Trophoblast cell (in vitro differentiated cells and primary cell): ENCODE data around the gene EML4.

Experiments used
- DNase-seq, 2 donors: peaks; one replicate each; pipeline ENCODE4 v3.0.0-alpha.2; 2016
- H2AFZ ChIP-seq: 2 replicates; pipeline ENCODE4 v1.6.1; 2013; ENCODE audit warnings: low read length, moderate library complexity, mild to moderate bottlenecking; ENCODE audit not compliant: insufficient read depth, poor library complexity
- H2AK5ac ChIP-seq: 2 replicates; pipeline ENCODE4 v1.6.1; 2013; ENCODE audit warnings: mild to moderate bottlenecking, low read length
- H2BK120ac ChIP-seq: 2 replicates; pipeline ENCODE4 v1.6.1; 2013; ENCODE audit warnings: low read length, mild to moderate bottlenecking, moderate library complexity; ENCODE audit not compliant: insufficient read depth, poor library complexity
- H2BK12ac ChIP-seq: 2 replicates; pipeline ENCODE4 v1.6.1; 2013; ENCODE audit warnings: mild to moderate bottlenecking, low read length, moderate library complexity
- H2BK5ac ChIP-seq: 2 replicates; pipeline ENCODE4 v1.6.1; 2013; ENCODE audit warnings: low read length, low read depth, moderate library complexity, mild to moderate bottlenecking; ENCODE audit not compliant: poor library complexity
- H3K14ac ChIP-seq: 2 replicates; pipeline ENCODE4 v1.6.1; 2013; ENCODE audit warnings: mild to moderate bottlenecking, low read length
- H3K18ac ChIP-seq: 2 replicates; pipeline ENCODE4 v1.6.1; 2013; ENCODE audit warnings: mild to moderate bottlenecking, low read length
- H3K23ac ChIP-seq: 2 replicates; pipeline ENCODE4 v1.6.1; 2013; ENCODE audit warnings: low read length
- H3K27ac ChIP-seq: 2 replicates; pipeline ENCODE4 v1.5.1; 2013; ENCODE audit warnings: low read depth, mild to moderate bottlenecking, inconsistent platforms, low read length, moderate library complexity
- H3K27me3 ChIP-seq: 2 replicates; pipeline ENCODE4 v1.6.1; 2013; ENCODE audit warnings: inconsistent platforms, mild to moderate bottlenecking, low read length, moderate library complexity; ENCODE audit not compliant: insufficient read depth
- H3K36me3 ChIP-seq, 2 experiments: 1 replicate in 1 of 2; 2 replicates in 1 of 2; pipeline ENCODE4 v1.6.1; 2013; ENCODE audit warnings: low read length in 2 of 2, mild to moderate bottlenecking in 2 of 2, moderate library complexity in 1 of 2; ENCODE audit not compliant: insufficient read depth in 2 of 2, control insufficient read depth in 1 of 2
- H3K4ac ChIP-seq: 2 replicates; pipeline ENCODE4 v1.6.1; 2013; ENCODE audit warnings: low read depth, mild to moderate bottlenecking, low read length, moderate library complexity
- H3K4me1 ChIP-seq, 2 experiments: 1 replicate in 1 of 2; 2 replicates in 1 of 2; pipeline ENCODE4 v1.6.1; 2013; ENCODE audit warnings: low read length in 2 of 2, mild to moderate bottlenecking in 2 of 2, moderate library complexity in 1 of 2; ENCODE audit not compliant: insufficient read depth in 2 of 2, control insufficient read depth in 1 of 2
- H3K4me2 ChIP-seq: 2 replicates; pipeline ENCODE4 v1.6.1; 2013; ENCODE audit warnings: inconsistent platforms, mild to moderate bottlenecking, low read length, moderate library complexity
- H3K4me3 ChIP-seq: 2 replicates; pipeline ENCODE4 v1.5.1; 2013; ENCODE audit warnings: mild to moderate bottlenecking, low read depth, low read length, inconsistent platforms
- H3K79me1 ChIP-seq: one replicate; pipeline ENCODE4 v1.6.1; 2013; ENCODE audit warnings: low read length
- H3K79me2 ChIP-seq: 2 replicates; pipeline ENCODE4 v1.6.1; 2013; ENCODE audit warnings: low read length, mild to moderate bottlenecking; ENCODE audit not compliant: control insufficient read depth, insufficient read depth, poor library complexity
- H3K9ac ChIP-seq: 2 replicates; pipeline ENCODE4 v1.6.1; 2013; ENCODE audit warnings: mild to moderate bottlenecking, low read length
- H3K9me3 ChIP-seq: 2 replicates; pipeline ENCODE4 v1.6.1; 2013; ENCODE audit warnings: low read depth, mild to moderate bottlenecking, control low read depth, inconsistent platforms, low read length; ENCODE audit not compliant: insufficient read depth
- H4K12ac ChIP-seq: 2 replicates; pipeline ENCODE4 v1.6.1; 2013; ENCODE audit warnings: low read depth, mild to moderate bottlenecking, low read length, moderate library complexity
- H4K8ac ChIP-seq: 2 replicates; pipeline ENCODE4 v1.6.1; 2013; ENCODE audit warnings: low read depth, mild to moderate bottlenecking, low read length, moderate library complexity
- H4K91ac ChIP-seq: one replicate; pipeline ENCODE4 v1.6.1; 2013; ENCODE audit warnings: low read depth, mild to moderate bottlenecking, low read length, moderate library complexity
- WGBS: extraction: QIAGEN DNeasy Blood & Tissue Kit; methylation state at CpG from one replicate; pipeline ENCODE4 v1.1.7; 2013; ENCODE audit warnings: missing lambda C conversion rate; ENCODE audit not compliant: insufficient read length, insufficient coverage; ENCODE audit errors: extremely low coverage; 5-methylcytosine and 5-hydroxymethylcytosine counted together

EML4 gene

GRCh38 chr2:42189235-42189566 lies 20.0 kb downstream of the EML4 start:
- Histone ChIP-seq H2BK12ac (no peak overlapping the region), H2AFZ (no peak overlapping the region), H3K36me3 (no peaks in the 10 kb centered on the region), H3K23ac (no peak overlapping the region), H4K91ac (no peak overlapping the region), H3K4me1 (peaks cover 0 to 2% of the 10 kb centered on the region in 2 experiments), H3K18ac (no peak overlapping the region), H2AK5ac (no peak overlapping the region), H4K8ac (no peak overlapping the region), H4K12ac (no peak overlapping the region), H3K79me1 (no peaks in the 10 kb centered on the region), H3K9me3 (no peaks in the 10 kb centered on the region), H2BK120ac (no peak overlapping the region), H3K4me3 (no peak overlapping the region), H3K14ac (no peak overlapping the region), H3K27ac (no peak overlapping the region), H3K4me2 (no peak overlapping the region), H3K4ac (no peak overlapping the region), H2BK5ac (no peak overlapping the region), H3K79me2 (no peaks in the 10 kb centered on the region), H3K9ac (no peak overlapping the region), H3K27me3 (no peaks in the 10 kb centered on the region)
- WGBS = no CpG with 5 or more reads among the region's 2 CpGs
- DNase-seq = no peak

- H2AFZ ChIP-seq = no peak overlapping the region
Measured at GRCh38 chr2:42190191-42190590, 21.0 kb downstream of the EML4 start.

GRCh38 chr2:42191285-42192009 lies 22.3 kb downstream of the EML4 start:
- Histone ChIP-seq H3K18ac (no peak overlapping the region), H3K36me3 (no peaks in the 10 kb centered on the region), H4K8ac (no peak overlapping the region), H3K4me2 (no peak overlapping the region), H2AFZ (no peak overlapping the region), H3K23ac (no peak overlapping the region), H3K4me3 (no peak overlapping the region), H3K9ac (no peak overlapping the region), H3K27me3 (no peaks in the 10 kb centered on the region), H2BK120ac (no peak overlapping the region), H3K14ac (no peak overlapping the region), H4K12ac (no peak overlapping the region), H2BK12ac (no peak overlapping the region), H2AK5ac (no peak overlapping the region), H3K79me1 (no peaks in the 10 kb centered on the region), H3K4ac (no peak overlapping the region), H3K4me1 (no peaks in the 10 kb centered on the region), H3K9me3 (no peaks in the 10 kb centered on the region), H2BK5ac (no peak overlapping the region), H3K27ac (no peak overlapping the region), H4K91ac (no peak overlapping the region), H3K79me2 (no peaks in the 10 kb centered on the region)
- DNase-seq = no peak
- no CpG with 5 or more reads among the region's 10 CpGs for WGBS

More at GRCh38 chr2:42190191-42190590, 21.0 kb downstream of the EML4 start:
- H3K4me1 ChIP-seq = peaks cover 0 to 1% of the 10 kb centered on the region in 2 experiments
- H3K4ac ChIP-seq = no peak overlapping the region
- no peaks in the 10 kb centered on the region for H3K79me1 ChIP-seq
- no peak overlapping the region for H3K9ac ChIP-seq
- H3K18ac ChIP-seq = no peak overlapping the region
- H2BK5ac ChIP-seq = no peak overlapping the region
- no peak overlapping the region for H2BK120ac ChIP-seq
- no peak for DNase-seq
- H3K4me3 ChIP-seq = no peak overlapping the region
- no peaks in the 10 kb centered on the region for H3K9me3 ChIP-seq
- no peak overlapping the region for H3K4me2 ChIP-seq
- H3K79me2 ChIP-seq = no peaks in the 10 kb centered on the region
- H3K14ac ChIP-seq = no peak overlapping the region
- H4K12ac ChIP-seq = no peak overlapping the region
- H3K27ac ChIP-seq = no peak overlapping the region
- no peak overlapping the region for H2AK5ac ChIP-seq
- H3K36me3 ChIP-seq = no peaks in the 10 kb centered on the region
- H4K91ac ChIP-seq = no peak overlapping the region
- no peaks in the 10 kb centered on the region for H3K27me3 ChIP-seq
- H2BK12ac ChIP-seq = no peak overlapping the region
- no peak overlapping the region for H4K8ac ChIP-seq
- no peak overlapping the region for H3K23ac ChIP-seq
- no CpG with 5 or more reads among the region's 2 CpGs for WGBS

GRCh38 chr2:42192010-42192373 lies 22.8 kb downstream of the EML4 start:
- Histone ChIP-seq H3K27ac (no peak overlapping the region), H2AK5ac (no peak overlapping the region), H3K9me3 (no peaks in the 10 kb centered on the region), H2BK12ac (no peak overlapping the region), H4K91ac (no peak overlapping the region), H4K8ac (no peak overlapping the region), H3K36me3 (no peaks in the 10 kb centered on the region), H3K18ac (no peak overlapping the region), H4K12ac (no peak overlapping the region), H2BK5ac (no peak overlapping the region), H3K23ac (no peak overlapping the region), H3K14ac (no peak overlapping the region), H2BK120ac (no peak overlapping the region), H3K9ac (no peak overlapping the region), H3K79me2 (no peaks in the 10 kb centered on the region), H3K4me1 (no peaks in the 10 kb centered on the region), H3K4me3 (no peak overlapping the region), H3K27me3 (no peaks in the 10 kb centered on the region), H3K79me1 (no peaks in the 10 kb centered on the region), H3K4me2 (no peak overlapping the region), H3K4ac (no peak overlapping the region), H2AFZ (no peak overlapping the region)
- no peak for DNase-seq
- WGBS = no CpG with 5 or more reads among the region's 5 CpGs
